Measurements from ENCODE around the gene KRTAP3-2. TPM values are rescaled to one million over a fixed set of nuclear protein-coding genes. Genes with fewer than 3 reads are reported as not detected.

The KRTAP3-2 gene
- total and polyA plus RNA-seq, 9 donors, result 0.18 to 1.6 (median 0.49) TPM

- Histone ChIP-seq H3K36me3 (ENCODE audit: control insufficient read depth, insufficient read depth, low read length) (no peaks in the 10 kb centered on the region), H3K9me3 (replicated peaks; ENCODE audit: control insufficient read depth, low read depth, low read length) (no peaks in the 10 kb centered on the region), H3K4me3 (ENCODE audit: low read length) (no peak within 1 kb of the TSS), H3K4me1 (ENCODE audit: control insufficient read depth, insufficient read depth, low read length) (no peaks in the 10 kb centered on the region), H3K27ac (ENCODE audit: low read length) (no peak within 1 kb of the TSS), H3K27me3 (ENCODE audit: control insufficient read depth, insufficient read depth, low read length) (no peaks in the 10 kb centered on the region)
- WGBS (ENCODE audit: insufficient coverage), result 81% methylated on average over 7 of the region's 9 CpGs
- DNase-seq, result peak; percentile 44
Measured at GRCh38 chr17:41026715-41027471, 27.2 kb upstream of the KRTAP3-2 start, which contains the start of gene KRTAP1-5. Gene KRTAP1-5, minus strand, starts transcription at chr17:41027208. Its CDS starts 53 bp downstream, at chr17:41027155.

- Histone ChIP-seq H3K27me3 (ENCODE audit: control insufficient read depth, insufficient read depth, low read length) (no peaks in the 10 kb centered on the region), H3K27ac (ENCODE audit: low read length) (no peak overlapping the region), H3K9me3 (replicated peaks; ENCODE audit: control insufficient read depth, low read depth, low read length) (peaks cover 3% of the 10 kb centered on the region), H3K36me3 (ENCODE audit: control insufficient read depth, insufficient read depth, low read length) (no peaks in the 10 kb centered on the region), H3K4me3 (ENCODE audit: low read length) (no peak overlapping the region), H3K4me1 (ENCODE audit: control insufficient read depth, insufficient read depth, low read length) (no peaks in the 10 kb centered on the region)
- no CpG with 5 or more reads among the region's 3 CpGs for WGBS (ENCODE audit: insufficient coverage)
- DNase-seq, result no peak
Measured at GRCh38 chr17:41024697-41025096, 25.0 kb upstream of the KRTAP3-2 start.

DNA sequence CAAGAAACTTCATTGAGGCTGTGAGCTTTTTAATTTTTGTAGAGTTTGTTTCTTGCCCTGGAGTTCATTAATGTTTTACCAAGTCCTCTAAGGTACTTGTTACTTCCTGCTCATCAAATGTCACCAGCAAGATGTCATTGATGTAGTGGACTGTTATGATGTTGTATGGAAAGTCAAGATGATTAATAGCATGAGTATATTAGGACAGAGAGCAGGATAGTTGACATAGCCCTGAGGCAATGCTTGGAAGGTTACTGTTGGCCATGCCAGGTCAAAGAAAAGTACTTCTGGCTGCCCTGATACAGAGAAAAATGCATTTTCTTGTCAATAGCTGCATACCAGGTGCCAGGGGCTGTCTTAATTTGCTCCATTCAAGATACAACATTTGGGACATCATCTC lies 20.6 kb upstream of the KRTAP3-2 start:
- Histone ChIP-seq H3K4me3 (ENCODE audit: low read length) (no peak overlapping the region), H3K27ac (ENCODE audit: low read length) (no peak overlapping the region), H3K36me3 (ENCODE audit: control insufficient read depth, insufficient read depth, low read length) (no peaks in the 10 kb centered on the region), H3K4me1 (ENCODE audit: control insufficient read depth, insufficient read depth, low read length) (no peaks in the 10 kb centered on the region), H3K27me3 (ENCODE audit: control insufficient read depth, insufficient read depth, low read length) (no peaks in the 10 kb centered on the region), H3K9me3 (replicated peaks; ENCODE audit: control insufficient read depth, low read depth, low read length) (peaks cover 3% of the 10 kb centered on the region)
- no peak for DNase-seq

GRCh38 chr17:41019415-41019814 lies 19.7 kb upstream of the KRTAP3-2 start:
- no peak overlapping the region for H3K4me3 ChIP-seq (ENCODE audit: low read length)
- H3K4me1 ChIP-seq (ENCODE audit: control insufficient read depth, insufficient read depth, low read length), result no peaks in the 10 kb centered on the region
- DNase-seq, result no peak
- WGBS (ENCODE audit: insufficient coverage), result 100% methylated on average over 2 of the region's 3 CpGs
- no peaks in the 10 kb centered on the region for H3K36me3 ChIP-seq (ENCODE audit: control insufficient read depth, insufficient read depth, low read length)
- H3K27ac ChIP-seq (ENCODE audit: low read length), result no peak overlapping the region
- no peaks in the 10 kb centered on the region for H3K27me3 ChIP-seq (ENCODE audit: control insufficient read depth, insufficient read depth, low read length)
- H3K9me3 ChIP-seq (replicated peaks; ENCODE audit: control insufficient read depth, low read depth, low read length), result peaks cover 3% of the 10 kb centered on the region

GRCh38 chr17:41018541-41018940 lies 18.8 kb upstream of the KRTAP3-2 start:
- H3K27ac ChIP-seq (ENCODE audit: low read length), result no peak overlapping the region
- H3K4me1 ChIP-seq (ENCODE audit: control insufficient read depth, insufficient read depth, low read length), result no peaks in the 10 kb centered on the region
- 65% methylated on average over 2 of the region's 3 CpGs for WGBS (ENCODE audit: insufficient coverage)
- no peak for DNase-seq
- peaks cover 3% of the 10 kb centered on the region for H3K9me3 ChIP-seq (replicated peaks; ENCODE audit: control insufficient read depth, low read depth, low read length)
- no peaks in the 10 kb centered on the region for H3K36me3 ChIP-seq (ENCODE audit: control insufficient read depth, insufficient read depth, low read length)
- no peaks in the 10 kb centered on the region for H3K27me3 ChIP-seq (ENCODE audit: control insufficient read depth, insufficient read depth, low read length)
- no peak overlapping the region for H3K4me3 ChIP-seq (ENCODE audit: low read length)

GRCh38 chr17:41016578-41017215 lies 17.0 kb upstream of the KRTAP3-2 start:
- Histone ChIP-seq H3K4me1 (ENCODE audit: control insufficient read depth, insufficient read depth, low read length) (peaks cover 3% of the 10 kb centered on the region), H3K27me3 (ENCODE audit: control insufficient read depth, insufficient read depth, low read length) (no peaks in the 10 kb centered on the region), H3K36me3 (ENCODE audit: control insufficient read depth, insufficient read depth, low read length) (no peaks in the 10 kb centered on the region), H3K27ac (ENCODE audit: low read length) (no peak overlapping the region), H3K4me3 (ENCODE audit: low read length) (no peak overlapping the region), H3K9me3 (replicated peaks; ENCODE audit: control insufficient read depth, low read depth, low read length) (peaks cover 3% of the 10 kb centered on the region)
- 84% methylated on average over 10 of the region's 13 CpGs for WGBS (ENCODE audit: insufficient coverage)
- no peak for DNase-seq

DNA sequence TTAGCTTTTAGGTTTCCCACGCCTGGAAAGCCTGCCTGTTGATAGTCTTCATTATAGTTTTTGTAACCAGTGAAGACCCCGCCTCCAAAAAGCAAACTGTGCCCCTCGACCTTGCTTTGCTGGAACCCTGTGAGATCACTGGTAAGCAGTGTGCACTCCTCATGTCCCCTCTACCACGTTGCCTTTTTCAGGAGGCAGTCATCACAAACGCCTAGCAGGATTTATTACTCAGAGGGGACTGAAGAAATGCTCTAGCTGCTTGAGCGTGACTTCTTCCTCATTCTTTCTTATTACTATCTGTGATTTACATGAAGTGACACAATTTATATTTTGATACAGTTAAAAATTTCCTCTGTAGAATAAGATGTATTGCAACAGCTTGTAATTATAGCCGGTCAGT lies 15.7 kb upstream of the KRTAP3-2 start:
- WGBS (ENCODE audit: insufficient coverage), result 68% methylated on average over 3 of the region's 7 CpGs
- H3K4me1 ChIP-seq (ENCODE audit: control insufficient read depth, insufficient read depth, low read length), result peaks cover 3% of the 10 kb centered on the region
- H3K4me3 ChIP-seq (ENCODE audit: low read length), result no peak overlapping the region
- no peak overlapping the region for H3K27ac ChIP-seq (ENCODE audit: low read length)
- no peaks in the 10 kb centered on the region for H3K27me3 ChIP-seq (ENCODE audit: control insufficient read depth, insufficient read depth, low read length)
- H3K36me3 ChIP-seq (ENCODE audit: control insufficient read depth, insufficient read depth, low read length), result no peaks in the 10 kb centered on the region
- H3K9me3 ChIP-seq (replicated peaks; ENCODE audit: control insufficient read depth, low read depth, low read length), result no peaks in the 10 kb centered on the region
- no peak for DNase-seq

- DNase-seq, result peak; percentile 72
- Histone ChIP-seq H3K9me3 (replicated peaks; ENCODE audit: control insufficient read depth, low read depth, low read length) (no peaks in the 10 kb centered on the region), H3K27ac (ENCODE audit: low read length) (no peak overlapping the region), H3K4me3 (ENCODE audit: low read length) (no peak overlapping the region), H3K36me3 (ENCODE audit: control insufficient read depth, insufficient read depth, low read length) (no peaks in the 10 kb centered on the region), H3K27me3 (ENCODE audit: control insufficient read depth, insufficient read depth, low read length) (no peaks in the 10 kb centered on the region), H3K4me1 (ENCODE audit: control insufficient read depth, insufficient read depth, low read length) (peaks cover 6% of the 10 kb centered on the region)
- no CpG with 5 or more reads among the region's 1 CpG for WGBS (ENCODE audit: insufficient coverage)
Measured at GRCh38 chr17:41013606-41014005, 13.9 kb upstream of the KRTAP3-2 start.

DNA sequence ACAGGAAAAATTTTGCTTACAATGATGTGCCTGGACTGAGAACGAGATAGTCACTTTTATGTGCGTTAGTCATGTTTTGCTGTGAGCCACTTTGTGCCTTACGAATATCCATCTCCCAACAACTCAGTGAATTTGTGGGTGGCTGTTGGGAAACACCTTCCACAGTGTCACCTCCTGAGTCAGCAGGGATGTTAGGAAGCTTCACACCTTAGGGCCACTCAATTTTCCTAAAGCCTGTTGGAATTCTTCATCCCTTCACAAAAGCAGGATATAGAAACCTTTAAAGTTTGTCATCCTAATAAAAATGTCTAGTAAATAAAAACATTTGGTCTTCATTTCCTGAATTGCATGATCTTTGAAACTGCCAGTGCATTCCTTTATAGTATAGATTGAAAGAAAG lies 13.5 kb upstream of the KRTAP3-2 start:
- H3K9me3 ChIP-seq (replicated peaks; ENCODE audit: control insufficient read depth, low read depth, low read length), result no peaks in the 10 kb centered on the region
- DNase-seq, result no peak
- H3K27me3 ChIP-seq (ENCODE audit: control insufficient read depth, insufficient read depth, low read length), result no peaks in the 10 kb centered on the region
- no peaks in the 10 kb centered on the region for H3K36me3 ChIP-seq (ENCODE audit: control insufficient read depth, insufficient read depth, low read length)
- no peak overlapping the region for H3K4me3 ChIP-seq (ENCODE audit: low read length)
- no peak overlapping the region for H3K27ac ChIP-seq (ENCODE audit: low read length)
- H3K4me1 ChIP-seq (ENCODE audit: control insufficient read depth, insufficient read depth, low read length), result peaks cover 6% of the 10 kb centered on the region
- WGBS (ENCODE audit: insufficient coverage), result no CpG with 5 or more reads among the region's 3 CpGs

- no peak for DNase-seq
- Histone ChIP-seq H3K27me3 (ENCODE audit: control insufficient read depth, insufficient read depth, low read length) (no peaks in the 10 kb centered on the region), H3K27ac (ENCODE audit: low read length) (no peak overlapping the region), H3K4me1 (ENCODE audit: control insufficient read depth, insufficient read depth, low read length) (peaks cover 6% of the 10 kb centered on the region), H3K9me3 (replicated peaks; ENCODE audit: control insufficient read depth, low read depth, low read length) (no peaks in the 10 kb centered on the region), H3K4me3 (ENCODE audit: low read length) (no peak overlapping the region), H3K36me3 (ENCODE audit: control insufficient read depth, insufficient read depth, low read length) (no peaks in the 10 kb centered on the region)
- 38% methylated on average over 5 of the region's 6 CpGs for WGBS (ENCODE audit: insufficient coverage)
Measured at GRCh38 chr17:41012326-41013120, 12.8 kb upstream of the KRTAP3-2 start.

Data from muscle of leg (tissue), 11 donors.